Fibroblast of pulmonary artery (primary cell): ENCODE data around the gene RIPOR1.

Experiments
- DNase-seq: peaks from one replicate; pipeline ENCODE4 v3.0.0-alpha.2; 2010; ENCODE audit warnings: low read depth
- H3K4me3 ChIP-seq: replicated peaks from 2 replicates; pipeline ENCODE4 v1.5.1; 2011; ENCODE audit warnings: low read depth, mild to moderate bottlenecking, control low read depth, low read length, moderate library complexity
- CTCF ChIP-seq: IDR thresholded peaks from 2 replicates; pipeline ENCODE4 v1.5.1; 2011; ENCODE audit warnings: mild to moderate bottlenecking, control low read depth, low read length, inconsistent platforms; ENCODE audit errors: missing control alignments

RIPOR1 gene

GRCh38 chr16:67565470-67566100 lies 37.0 kb downstream of the RIPOR1 start:
- H3K4me3 ChIP-seq = no peak overlapping the region
- TF ChIP-seq CTCF = no peak
- DNase-seq = no peak

- DNase-seq = peak; percentile 32
- TF ChIP-seq CTCF = no peak
- H3K4me3 ChIP-seq = no peak overlapping the region
Measured at GRCh38 chr16:67571464-67571863, 42.8 kb downstream of the RIPOR1 start.

- no peak for TF ChIP-seq CTCF
- peak; percentile 71 for DNase-seq
- no peak overlapping the region for H3K4me3 ChIP-seq
Measured at GRCh38 chr16:67571981-67572431, 43.4 kb downstream of the RIPOR1 start.

GRCh38 chr16:67579686-67580085 lies 51.1 kb downstream of the RIPOR1 start:
- TF ChIP-seq CTCF = no peak
- DNase-seq = no peak
- no peak overlapping the region for H3K4me3 ChIP-seq

GRCh38 chr16:67580202-67580601 lies 51.6 kb downstream of the RIPOR1 start:
- no peak for DNase-seq
- no peak overlapping the region for H3K4me3 ChIP-seq

GRCh38 chr16:67593288-67593687 lies 64.7 kb downstream of the RIPOR1 start:
- TF ChIP-seq CTCF = no peak
- DNase-seq = no peak
- no peak overlapping the region for H3K4me3 ChIP-seq

More at GRCh38 chr16:67580202-67580601, 51.6 kb downstream of the RIPOR1 start:
- TF ChIP-seq CTCF = no peak

- no peak overlapping the region for H3K4me3 ChIP-seq
- DNase-seq = no peak
- TF ChIP-seq CTCF = no peak
Measured at GRCh38 chr16:67593701-67594100, 65.1 kb downstream of the RIPOR1 start.
